Kidney epithelial cell (primary cell): ENCODE results near the gene UNC45B. TPM values are rescaled to one million over a fixed set of nuclear protein-coding genes. Genes with fewer than 3 reads are reported as not detected.

ENCODE experiments used
- DNase-seq: peaks from one replicate; pipeline ENCODE4 v3.0.0-alpha.2; 2010; ENCODE audit warnings: low read depth
- H3K27me3 ChIP-seq: 2 replicates; pipeline ENCODE4 v1.6.0; 2011; ENCODE audit warnings: low read length; ENCODE audit not compliant: control insufficient read depth, insufficient read depth
- H3K36me3 ChIP-seq: 2 replicates; pipeline ENCODE4 v1.5.1; 2011; ENCODE audit warnings: low read length; ENCODE audit not compliant: control insufficient read depth, insufficient read depth
- H3K4me3 ChIP-seq: 2 replicates; pipeline ENCODE4 v1.5.1; 2011; ENCODE audit warnings: low read depth, mild to moderate bottlenecking, control low read depth, low read length
- total RNA-seq: library from RNA; depleted of rRNA; stranded (reverse); fragments of >200 nt; gene quantifications from 2 replicates; pipeline ENCODE4 v1.2.3, GENCODE V29; 2015
- TF ChIP-seq, protein P1 (sequence below): IDR thresholded peaks from 2 replicates; pipeline ENCODE4 v1.5.1; 2011; ENCODE audit warnings: mild to moderate bottlenecking, moderate library complexity, low read length, control low read depth, inconsistent platforms; ENCODE audit not compliant: insufficient read depth, poor library complexity, severe bottlenecking

Gene UNC45B
- total RNA-seq, 1 donor from 2014 or later = not detected

DNA sequence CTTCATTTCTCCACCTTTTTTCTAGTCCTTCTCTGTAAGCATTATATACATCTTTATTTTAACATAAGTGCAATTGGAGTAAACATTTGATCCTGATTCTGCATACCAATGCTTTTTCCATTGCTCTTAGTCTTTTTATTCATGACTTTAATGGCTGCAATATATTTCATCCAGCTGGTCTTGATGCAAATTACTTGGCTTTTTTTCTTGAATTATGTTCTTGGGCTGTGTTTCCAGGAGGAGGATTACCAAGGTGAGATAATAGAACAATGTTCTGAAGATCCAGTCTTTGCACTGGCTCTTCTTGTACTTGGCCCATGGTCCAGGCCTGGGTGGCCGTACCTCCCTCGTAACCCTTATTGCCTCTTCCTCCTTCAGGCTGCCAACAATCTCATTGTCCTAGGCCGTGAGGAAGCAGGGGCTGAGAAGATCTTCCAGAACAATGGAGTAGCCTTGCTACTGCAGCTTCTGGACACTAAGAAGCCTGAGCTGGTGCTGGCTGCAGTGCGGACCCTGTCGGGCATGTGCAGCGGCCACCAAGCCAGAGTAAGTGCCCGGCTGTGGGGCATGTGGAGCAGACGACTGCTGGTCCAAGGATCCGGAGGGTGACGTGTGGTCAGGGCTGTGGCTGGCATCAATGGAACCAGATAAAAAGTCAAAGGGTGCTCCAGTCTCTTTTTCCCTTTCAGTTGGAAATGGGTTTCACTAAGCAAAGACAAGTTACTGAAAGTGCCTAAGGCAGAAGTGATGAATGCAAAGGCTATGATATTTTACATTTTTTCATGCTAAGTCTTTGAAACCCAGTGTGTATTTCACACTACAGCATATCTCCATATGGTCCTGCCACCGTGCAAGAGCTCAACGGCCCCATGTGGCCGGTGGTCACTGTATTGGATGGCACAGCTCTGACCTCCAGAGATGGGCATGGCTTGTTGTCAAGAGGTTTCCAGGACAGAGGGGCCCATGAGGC lies 6.9 kb downstream of the UNC45B start:
- TF ChIP-seq, protein P1, sequence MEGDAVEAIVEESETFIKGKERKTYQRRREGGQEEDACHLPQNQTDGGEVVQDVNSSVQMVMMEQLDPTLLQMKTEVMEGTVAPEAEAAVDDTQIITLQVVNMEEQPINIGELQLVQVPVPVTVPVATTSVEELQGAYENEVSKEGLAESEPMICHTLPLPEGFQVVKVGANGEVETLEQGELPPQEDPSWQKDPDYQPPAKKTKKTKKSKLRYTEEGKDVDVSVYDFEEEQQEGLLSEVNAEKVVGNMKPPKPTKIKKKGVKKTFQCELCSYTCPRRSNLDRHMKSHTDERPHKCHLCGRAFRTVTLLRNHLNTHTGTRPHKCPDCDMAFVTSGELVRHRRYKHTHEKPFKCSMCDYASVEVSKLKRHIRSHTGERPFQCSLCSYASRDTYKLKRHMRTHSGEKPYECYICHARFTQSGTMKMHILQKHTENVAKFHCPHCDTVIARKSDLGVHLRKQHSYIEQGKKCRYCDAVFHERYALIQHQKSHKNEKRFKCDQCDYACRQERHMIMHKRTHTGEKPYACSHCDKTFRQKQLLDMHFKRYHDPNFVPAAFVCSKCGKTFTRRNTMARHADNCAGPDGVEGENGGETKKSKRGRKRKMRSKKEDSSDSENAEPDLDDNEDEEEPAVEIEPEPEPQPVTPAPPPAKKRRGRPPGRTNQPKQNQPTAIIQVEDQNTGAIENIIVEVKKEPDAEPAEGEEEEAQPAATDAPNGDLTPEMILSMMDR = no peak
- no peak for DNase-seq
- no peaks in the 10 kb centered on the region for H3K27me3 ChIP-seq
- no peaks in the 10 kb centered on the region for H3K36me3 ChIP-seq
- H3K4me3 ChIP-seq = no peak overlapping the region

DNA sequence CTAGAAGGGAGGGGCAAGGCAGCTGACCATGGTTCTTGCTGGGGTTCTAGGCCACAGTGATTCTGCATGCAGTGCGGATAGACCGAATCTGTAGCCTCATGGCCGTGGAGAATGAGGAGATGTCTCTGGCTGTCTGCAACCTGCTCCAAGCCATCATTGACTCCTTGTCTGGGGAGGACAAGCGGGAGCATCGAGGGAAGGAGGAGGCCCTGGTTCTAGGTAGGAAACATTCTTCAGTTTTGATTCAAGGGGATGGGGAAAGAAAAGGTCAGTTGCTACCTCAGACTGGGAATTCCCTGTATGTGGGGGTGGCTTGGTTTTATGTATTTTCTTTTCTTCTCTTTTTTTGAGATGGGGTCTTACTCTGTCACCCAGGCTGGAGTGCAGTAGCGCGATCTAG lies 7.6 kb downstream of the UNC45B start:
- Histone ChIP-seq H3K36me3 (no peaks in the 10 kb centered on the region), H3K4me3 (no peak overlapping the region), H3K27me3 (no peaks in the 10 kb centered on the region)
- TF ChIP-seq, protein P1 = no peak
- no peak for DNase-seq

DNA sequence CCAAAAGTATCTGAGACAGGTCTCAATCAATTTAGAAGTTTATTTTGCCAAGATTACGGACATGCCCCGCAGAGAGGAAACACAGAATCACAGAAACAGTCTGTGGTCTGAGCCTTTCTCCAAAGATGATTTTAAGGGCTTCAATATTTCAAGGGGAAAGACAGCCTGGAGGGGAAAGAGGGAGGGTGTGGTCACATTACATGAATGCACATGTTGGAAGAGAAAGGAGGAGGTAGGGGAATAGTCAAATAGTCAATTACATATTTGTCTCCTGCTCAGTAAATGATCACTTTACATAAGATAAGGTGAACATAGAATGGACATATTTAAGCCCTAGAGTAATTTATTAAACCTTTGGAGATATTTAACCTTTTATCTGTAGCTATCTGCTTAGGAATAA lies 12.3 kb downstream of the UNC45B start:
- no peak for DNase-seq
- Histone ChIP-seq H3K36me3 (no peaks in the 10 kb centered on the region), H3K27me3 (peaks cover 3% of the 10 kb centered on the region), H3K4me3 (no peak overlapping the region)
- TF ChIP-seq, protein P1 = no peak

DNA sequence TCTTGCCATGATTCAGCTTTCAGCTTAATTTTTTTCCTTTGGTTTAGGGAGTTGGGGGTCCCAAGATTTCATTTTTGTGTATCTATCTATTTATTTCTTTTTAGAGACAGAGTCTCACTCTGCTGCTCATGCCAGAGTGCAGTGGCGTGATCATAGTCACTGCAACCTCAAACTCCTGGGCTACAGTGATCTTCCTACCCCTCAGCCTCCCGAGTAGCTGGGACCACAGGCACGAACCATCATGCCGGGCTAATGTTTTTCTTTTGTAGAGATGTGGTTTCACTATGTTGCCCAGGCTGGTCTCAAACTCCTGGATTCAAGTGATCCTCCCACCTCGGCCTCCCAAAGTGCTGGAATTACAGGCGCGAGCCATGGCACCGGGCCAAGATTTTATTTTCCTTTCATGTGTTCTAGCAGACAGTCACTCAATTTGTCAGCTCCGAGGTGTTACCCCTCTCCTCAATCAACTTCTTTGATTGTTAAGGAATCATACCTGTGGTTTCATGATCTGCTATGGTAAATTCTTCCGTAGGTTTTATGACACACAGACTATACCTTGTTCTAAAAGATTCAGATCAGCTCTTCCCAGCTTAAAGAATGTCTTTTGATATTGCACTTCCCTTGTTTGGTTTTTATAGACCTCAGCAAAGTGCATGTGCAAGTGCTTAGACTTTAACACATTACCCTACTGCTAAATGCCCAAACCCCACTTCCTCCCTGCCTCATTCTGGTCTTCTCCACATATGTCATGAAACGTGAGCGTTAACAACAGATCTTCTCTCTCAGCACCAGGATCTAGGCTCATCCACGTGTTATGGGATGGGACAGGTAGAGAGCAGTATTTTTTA lies 13.0 kb downstream of the UNC45B start:
- DNase-seq = no peak
- Histone ChIP-seq H3K27me3 (peaks cover 3% of the 10 kb centered on the region), H3K36me3 (no peaks in the 10 kb centered on the region), H3K4me3 (no peak overlapping the region)
- TF ChIP-seq, protein P1 = no peak

DNA sequence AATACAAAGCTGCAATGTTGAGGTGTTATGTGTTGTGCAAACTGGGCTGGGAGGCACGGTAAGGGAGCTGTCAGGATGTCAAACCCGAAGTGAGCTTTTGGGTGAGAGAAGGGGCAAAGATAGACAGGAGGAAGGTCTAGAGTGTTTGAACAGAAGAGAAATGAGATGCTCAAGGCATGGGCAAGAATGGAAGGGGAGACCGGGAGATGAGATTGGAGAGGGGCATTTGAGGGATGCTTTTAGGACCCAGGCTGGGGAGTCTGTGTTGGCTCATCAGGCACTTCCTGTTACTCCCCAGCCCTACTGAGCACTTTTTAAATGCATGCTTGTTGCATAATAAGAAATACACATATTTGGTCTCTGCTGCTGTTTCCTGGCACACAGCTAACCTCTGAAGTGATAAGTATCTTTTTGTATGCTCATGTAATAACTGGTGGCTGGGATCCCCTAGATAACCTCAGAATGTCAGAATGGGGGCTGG lies 13.7 kb downstream of the UNC45B start:
- H3K4me3 ChIP-seq = no peak overlapping the region
- TF ChIP-seq, protein P1 = no peak
- peaks cover 3% of the 10 kb centered on the region for H3K27me3 ChIP-seq
- H3K36me3 ChIP-seq = no peaks in the 10 kb centered on the region
- no peak for DNase-seq
